KOPT-K1 (cell line): Measurements from ENCODE around the gene CCDC34.
A peak's percentile ranks its signal among the peaks of the same experiment; 100 is the strongest.

Experiments
- H3K27ac ChIP-seq: fragments of 200-600 bp; sonication (generic); 2 replicates; pipeline ENCODE4 v1.5.1; 2016; ENCODE audit warnings: antibody characterized with exemption, mild to moderate bottlenecking, low read depth, low read length; ENCODE audit not compliant: poor library complexity, severe bottlenecking
- H3K36me3 ChIP-seq: fragments of 200-600 bp; sonication (generic); 2 replicates; pipeline ENCODE4 v1.5.1; 2017; ENCODE audit warnings: antibody characterized with exemption, mild to moderate bottlenecking, low read length, moderate library complexity; ENCODE audit not compliant: insufficient read depth
- H3K9me3 ChIP-seq: fragments of 200-600 bp; sonication (generic); 2 replicates; pipeline ENCODE4 v1.5.1; 2017; ENCODE audit warnings: antibody characterized with exemption, low read length, mild to moderate bottlenecking; ENCODE audit not compliant: insufficient read depth, poor library complexity, severe bottlenecking

Gene CCDC34

GRCh38 chr11:27383645-27384044 lies 20.6 kb upstream of the CCDC34 start:
- Histone ChIP-seq H3K36me3 (no peaks in the 10 kb centered on the region), H3K9me3 (no peaks in the 10 kb centered on the region), H3K27ac (no peak overlapping the region)

GRCh38 chr11:27381238-27381666 lies 18.2 kb upstream of the CCDC34 start:
- H3K27ac ChIP-seq = no peak overlapping the region
- H3K9me3 ChIP-seq = no peaks in the 10 kb centered on the region
- H3K36me3 ChIP-seq = no peaks in the 10 kb centered on the region

- Histone ChIP-seq H3K36me3 (no peaks in the 10 kb centered on the region), H3K27ac (no peak overlapping the region)
Observed at GRCh38 chr11:27380771-27381170, 17.8 kb upstream of the CCDC34 start.

GRCh38 chr11:27379449-27379848 lies 16.4 kb upstream of the CCDC34 start:
- no peak overlapping the region for H3K27ac ChIP-seq
- no peaks in the 10 kb centered on the region for H3K36me3 ChIP-seq
- H3K9me3 ChIP-seq = no peaks in the 10 kb centered on the region

More at GRCh38 chr11:27380771-27381170, 17.8 kb upstream of the CCDC34 start:
- H3K9me3 ChIP-seq = no peaks in the 10 kb centered on the region

GRCh38 chr11:27375370-27375769 lies 12.4 kb upstream of the CCDC34 start:
- H3K27ac ChIP-seq = no peak overlapping the region
- H3K9me3 ChIP-seq = no peaks in the 10 kb centered on the region
- no peaks in the 10 kb centered on the region for H3K36me3 ChIP-seq

DNA sequence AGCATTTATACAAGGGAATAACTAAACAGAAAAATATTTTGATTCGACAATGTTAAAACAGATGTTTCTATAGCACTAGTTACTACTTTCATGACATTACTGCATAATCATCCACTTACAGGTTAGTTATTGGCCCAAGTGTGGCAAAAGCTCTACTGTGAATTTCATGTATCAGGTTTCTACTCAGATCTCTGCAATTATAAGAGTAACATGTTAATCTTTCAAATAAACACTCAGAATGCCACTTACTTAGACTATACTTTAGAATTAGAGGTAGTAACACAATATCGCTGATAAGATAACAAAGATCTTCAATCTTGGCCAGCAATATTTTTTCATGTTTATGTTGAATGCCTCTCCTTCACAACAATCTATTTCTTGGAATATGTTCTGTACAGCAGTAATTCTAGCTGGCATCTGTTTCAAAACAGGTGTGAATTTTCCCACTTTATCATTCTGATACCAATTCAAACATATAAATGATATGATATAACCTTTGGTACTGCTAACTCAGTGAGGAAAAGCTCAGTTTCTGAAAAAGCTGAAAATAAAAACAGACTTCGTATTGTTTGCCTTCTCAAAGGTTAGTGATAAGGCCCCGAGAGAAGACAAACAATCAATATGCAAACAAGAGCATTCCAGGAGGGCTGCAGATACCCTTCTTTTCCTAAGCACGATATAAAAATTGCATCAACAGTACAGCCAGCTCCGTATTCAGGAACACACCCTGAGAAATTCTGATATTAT lies 11.0 kb upstream of the CCDC34 start:
- no peaks in the 10 kb centered on the region for H3K9me3 ChIP-seq
- H3K27ac ChIP-seq = no peak overlapping the region
- H3K36me3 ChIP-seq = no peaks in the 10 kb centered on the region

GRCh38 chr11:27373392-27373791 lies 10.4 kb upstream of the CCDC34 start:
- Histone ChIP-seq H3K27ac (no peak overlapping the region), H3K36me3 (no peaks in the 10 kb centered on the region), H3K9me3 (no peaks in the 10 kb centered on the region)

DNA sequence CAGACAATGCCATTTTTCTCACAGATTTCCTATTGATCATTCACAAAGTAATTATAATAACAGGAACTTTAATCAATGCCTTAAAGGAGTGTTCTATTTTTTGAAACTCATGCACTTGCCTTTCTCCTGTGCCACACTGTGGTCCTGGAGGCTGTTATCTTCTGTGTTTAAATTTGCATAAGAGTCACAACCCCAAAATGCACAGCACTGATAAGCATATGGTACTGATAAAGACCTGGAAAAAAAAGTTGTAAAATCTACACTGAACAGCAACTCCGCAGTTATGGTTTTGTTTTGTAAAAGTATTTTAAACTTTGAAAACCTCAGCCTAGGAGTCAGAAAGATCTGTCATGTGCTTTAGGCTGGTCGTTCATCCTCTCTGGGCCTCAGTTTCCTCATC lies 9.1 kb upstream of the CCDC34 start:
- Histone ChIP-seq H3K27ac (no peak overlapping the region), H3K36me3 (no peaks in the 10 kb centered on the region), H3K9me3 (no peaks in the 10 kb centered on the region)

DNA sequence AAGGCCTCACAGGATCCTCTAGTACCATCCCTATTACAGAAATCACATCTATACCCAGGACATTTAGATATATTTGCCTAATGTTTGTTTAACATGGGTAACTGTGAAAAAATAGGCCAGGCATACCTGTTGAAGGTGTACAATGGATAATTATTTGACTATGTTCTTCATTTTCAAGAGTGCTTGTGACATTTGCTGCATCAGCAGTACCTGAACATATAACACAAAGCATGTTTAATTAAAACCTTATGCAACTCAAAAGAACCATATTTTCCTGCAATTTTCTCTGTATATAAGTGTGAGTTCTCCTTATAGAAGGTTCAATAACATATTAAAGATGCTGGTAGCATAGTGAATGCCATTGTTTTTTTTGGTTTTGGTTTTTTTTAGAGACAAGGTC lies 8.5 kb upstream of the CCDC34 start:
- H3K36me3 ChIP-seq = no peaks in the 10 kb centered on the region
- H3K9me3 ChIP-seq = no peaks in the 10 kb centered on the region

DNA sequence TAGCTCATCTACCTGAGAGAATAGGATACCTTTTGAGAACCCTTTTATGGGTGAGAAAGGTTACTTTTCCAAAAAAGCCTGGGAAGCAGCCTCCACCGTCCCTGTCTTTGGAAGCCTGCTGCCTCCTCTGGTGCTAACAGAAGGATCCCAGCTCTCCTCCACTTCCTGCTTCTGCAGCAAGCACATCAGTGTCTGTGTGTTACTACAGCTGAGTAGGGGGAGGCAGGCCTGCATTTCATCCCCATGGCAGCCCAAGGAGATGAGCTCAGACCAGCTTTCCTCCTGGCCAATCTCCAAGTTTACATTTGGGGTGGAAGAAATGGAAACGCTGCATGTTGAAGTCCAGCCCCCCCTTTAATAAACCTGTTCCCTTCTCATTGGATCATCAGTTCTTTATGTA lies 7.4 kb upstream of the CCDC34 start:
- H3K27ac ChIP-seq = no peak overlapping the region
- no peaks in the 10 kb centered on the region for H3K36me3 ChIP-seq

More for the DNA sequence above, 8.5 kb upstream of the CCDC34 start:
- H3K27ac ChIP-seq = no peak overlapping the region

GRCh38 chr11:27367881-27368280 lies 4.9 kb upstream of the CCDC34 start:
- Histone ChIP-seq H3K36me3 (no peaks in the 10 kb centered on the region), H3K27ac (no peak overlapping the region)

More for the DNA sequence above, 7.4 kb upstream of the CCDC34 start:
- no peaks in the 10 kb centered on the region for H3K9me3 ChIP-seq

DNA sequence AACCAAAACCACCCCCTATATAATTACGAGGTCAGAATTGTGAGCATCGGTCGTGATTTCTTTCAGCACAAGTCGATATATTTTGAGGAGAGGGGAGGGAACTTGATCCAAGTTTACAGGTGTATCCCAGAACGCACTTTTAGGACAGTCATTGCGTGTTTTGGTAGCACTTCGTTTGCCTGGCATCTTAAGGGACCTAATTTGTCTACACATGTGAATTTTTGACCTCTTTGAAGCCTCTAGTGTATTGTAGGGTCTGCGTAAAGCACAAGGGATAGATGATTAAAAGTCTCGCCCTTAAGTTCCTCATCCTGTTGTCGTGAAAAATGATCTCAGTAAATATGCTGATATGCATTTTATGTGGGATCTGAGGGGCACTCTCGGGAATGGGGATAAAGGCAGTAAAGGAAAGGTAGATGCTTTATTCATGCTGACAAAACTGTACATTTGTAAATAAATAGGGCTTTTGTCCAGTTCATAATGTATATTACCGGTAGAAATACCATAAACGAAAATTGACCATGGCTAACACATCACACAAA lies 632 bp upstream of the CCDC34 start:
- Histone ChIP-seq H3K9me3 (no peaks in the 10 kb centered on the region), H3K36me3 (no peaks in the 10 kb centered on the region), H3K27ac (peak overlapping the region; percentile 81)

More at GRCh38 chr11:27367881-27368280, 4.9 kb upstream of the CCDC34 start:
- H3K9me3 ChIP-seq = no peaks in the 10 kb centered on the region

- Histone ChIP-seq H3K36me3 (no peaks in the 10 kb centered on the region), H3K27ac (peak overlapping the region; percentile 81), H3K9me3 (no peaks in the 10 kb centered on the region)
Observed at GRCh38 chr11:27361649-27362431, 1.2 kb downstream of the CCDC34 start.

DNA sequence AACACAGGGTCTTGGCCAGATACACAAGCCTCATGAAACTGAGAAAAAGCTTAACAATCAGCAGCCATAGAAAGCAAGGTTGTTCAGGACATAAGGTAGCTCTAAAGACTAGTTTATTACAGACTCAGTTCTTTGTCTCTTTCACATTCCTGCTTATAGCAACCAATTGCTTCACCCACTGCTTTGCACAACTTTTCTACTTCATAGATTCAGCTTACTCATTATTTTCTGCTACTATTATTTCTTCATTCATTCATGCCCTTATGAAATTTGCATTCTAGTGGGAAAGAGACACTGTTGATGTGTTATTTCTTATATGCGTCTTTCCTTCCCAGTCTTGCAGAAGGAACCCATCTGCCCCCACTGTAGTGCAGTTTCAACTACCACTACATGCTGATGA lies 4.7 kb downstream of the CCDC34 start:
- Histone ChIP-seq H3K27ac (no peak overlapping the region), H3K36me3 (0 out of 2 replicates have a peak, but pooled peaks cover 6% of the 10 kb centered on the region), H3K9me3 (no peaks in the 10 kb centered on the region)

- no peaks in the 10 kb centered on the region for H3K9me3 ChIP-seq
- no peak overlapping the region for H3K27ac ChIP-seq
- H3K36me3 ChIP-seq = peaks cover 12% of the 10 kb centered on the region; the same call in 1 of the 2 replicates
Observed at GRCh38 chr11:27357250-27357649, 5.8 kb downstream of the CCDC34 start.
